NCI-H2196 treated with DMSO at 0.1 percent for 48 hours (cell line): ENCODE measurements around the gene ATP2B2.

Experiments
- DNase-seq: peaks from one replicate; lab custom pipeline; 2025; ENCODE audit not compliant: unreplicated experiment; lab: John Stamatoyannopoulos, UW

The ATP2B2 gene

GRCh38 chr3:10350324-10350985 lies 154.9 kb downstream of the ATP2B2 start:
- DNase-seq = no peak

- DNase-seq = no peak
Observed at GRCh38 chr3:10349801-10350200, 155.6 kb downstream of the ATP2B2 start.

GRCh38 chr3:10348404-10348721 lies 157.0 kb downstream of the ATP2B2 start:
- no peak for DNase-seq

- DNase-seq = no peak
Observed at GRCh38 chr3:10347648-10348403, 157.6 kb downstream of the ATP2B2 start.

GRCh38 chr3:10345911-10346310 lies 159.5 kb downstream of the ATP2B2 start:
- DNase-seq = no peak

- DNase-seq = no peak
Observed at GRCh38 chr3:10344944-10345575, 160.3 kb downstream of the ATP2B2 start.

- DNase-seq = no peak
Observed at GRCh38 chr3:10344147-10344943, 161.0 kb downstream of the ATP2B2 start.

- no peak for DNase-seq
Observed at GRCh38 chr3:10343526-10343925, 161.9 kb downstream of the ATP2B2 start.

GRCh38 chr3:10342781-10343180 lies 162.6 kb downstream of the ATP2B2 start:
- no peak for DNase-seq

GRCh38 chr3:10341901-10342398 lies 163.4 kb downstream of the ATP2B2 start:
- no peak for DNase-seq

GRCh38 chr3:10340476-10340875 lies 164.9 kb downstream of the ATP2B2 start:
- DNase-seq = no peak

GRCh38 chr3:10340046-10340445 lies 165.3 kb downstream of the ATP2B2 start:
- DNase-seq = no peak

- DNase-seq = no peak
Observed at GRCh38 chr3:10339376-10339955, 165.9 kb downstream of the ATP2B2 start.

GRCh38 chr3:10338591-10339353 lies 166.6 kb downstream of the ATP2B2 start:
- no peak for DNase-seq

- no peak for DNase-seq
Observed at GRCh38 chr3:10338164-10338470, 167.3 kb downstream of the ATP2B2 start.

GRCh38 chr3:10337323-10338163 lies 167.8 kb downstream of the ATP2B2 start:
- DNase-seq = no peak

GRCh38 chr3:10336761-10337160 lies 168.6 kb downstream of the ATP2B2 start:
- DNase-seq = no peak

GRCh38 chr3:10335871-10336622 lies 169.3 kb downstream of the ATP2B2 start:
- no peak for DNase-seq
